ENCODE data around the gene GSS.

GRCh38 chr20:34992751-34993417, 37.3 kb upstream of the GSS start:
- no peak for TF ChIP-seq EZH2 (IDR thresholded peaks at IDR 0.05; ENCODE audit: low read depth)
- TF ChIP-seq CTCF (conservative IDR thresholded peaks at IDR 0.05): no peak
